PC-9 (cell line): Measurements from ENCODE around the gene PDF. TPM values are rescaled to one million over a fixed set of nuclear protein-coding genes. Genes with fewer than 3 reads are reported as not detected.

ENCODE experiments used
- BruUV-seq: library from RNA; stranded (reverse); fragments of 400-500 nt; replicated peaks from 2 replicates; lab custom pipeline; 2021; lab: Mats Ljungman, UMichigan
- CTCF ChIA-PET: fragments of 300-600 bp; sonication (Branson Sonifier 250); formaldehyde crosslinking; loops from one replicate; lab custom pipeline; 2022; ENCODE audit warnings: antibody characterized with exemption; lab: Charles Lee
- POLR2A ChIA-PET: fragments of 300-600 bp; sonication (Branson Sonifier 250); formaldehyde crosslinking; loops from one replicate; lab custom pipeline; 2022; ENCODE audit warnings: antibody characterized with exemption; ENCODE audit not compliant: unreplicated experiment; lab: Charles Lee
- DNase-seq, 2 experiments: peaks; one replicate each; pipeline versions ENCODE4 v3.0.0 to v3.0.0-alpha.2; 2015 to 2022; ENCODE audit warnings: mixed read lengths in 1 of 2
- H2AFZ ChIP-seq: fragments of 200-600 bp; sonication (generic); 2 replicates; pipeline ENCODE4 v1.8.1; 2017; ENCODE audit warnings: antibody characterized with exemption
- H3F3A ChIP-seq: fragments of 200-600 bp; sonication (generic); 2 replicates; pipeline ENCODE4 v1.8.1; 2017; ENCODE audit warnings: antibody characterized with exemption, mild to moderate bottlenecking, low read depth; ENCODE audit not compliant: insufficient read depth
- H3K27ac ChIP-seq: fragments of 200-600 bp; sonication (generic); 2 replicates; pipeline ENCODE4 v1.6.1; 2016; ENCODE audit warnings: mixed run types
- H3K27me3 ChIP-seq: fragments of 200-600 bp; sonication (generic); 2 replicates; pipeline ENCODE4 v1.6.1; 2016; ENCODE audit warnings: low read depth, mixed run types; ENCODE audit not compliant: insufficient read depth
- H3K36me3 ChIP-seq: fragments of 200-600 bp; sonication (generic); 2 replicates; pipeline ENCODE4 v1.6.1; 2016; ENCODE audit warnings: low read depth, mixed run types
- H3K4me1 ChIP-seq: fragments of 200-600 bp; sonication (generic); replicated peaks from 2 replicates; pipeline ENCODE4 v1.6.1; 2016; ENCODE audit warnings: mixed run types; ENCODE audit not compliant: insufficient read depth
- H3K4me2 ChIP-seq: fragments of 200-600 bp; sonication (generic); 2 replicates; pipeline ENCODE4 v1.6.1; 2017; ENCODE audit warnings: mixed run types
- H3K4me3 ChIP-seq: fragments of 200-600 bp; sonication (generic); 2 replicates; pipeline ENCODE4 v1.6.1; 2016; ENCODE audit warnings: mixed run types
- H3K79me2 ChIP-seq: fragments of 200-600 bp; sonication (generic); 2 replicates; pipeline ENCODE4 v1.6.1; 2017; ENCODE audit warnings: low read depth, mixed run types
- H3K9me2 ChIP-seq: fragments of 200-600 bp; sonication (generic); 2 replicates; pipeline ENCODE4 v1.8.1; 2017; ENCODE audit warnings: mild to moderate bottlenecking; ENCODE audit not compliant: insufficient read depth
- H3K9me3 ChIP-seq: fragments of 200-600 bp; sonication (generic); 2 replicates; pipeline ENCODE4 v1.8.1; 2016; ENCODE audit warnings: low read depth; ENCODE audit not compliant: insufficient read depth
- H4K20me1 ChIP-seq: fragments of 200-600 bp; sonication (generic); 2 replicates; pipeline ENCODE4 v1.8.1; 2017; ENCODE audit not compliant: insufficient read depth
- EZH2 ChIP-seq: fragments of 200-600 bp; sonication (generic); IDR thresholded peaks from 2 replicates; pipeline ENCODE4 v1.8.0; 2017; ENCODE audit warnings: antibody characterized with exemption, low read depth
- intact Hi-C: fragments of 100-400 bp; cut with micrococcal nuclease; formaldehyde crosslinking; loops from one replicate; pipeline ENCODE4 v1.10.0; 2022; ENCODE audit not compliant: unreplicated experiment
- total RNA-seq: library from RNA; stranded (reverse); gene quantifications from 2 replicates; pipeline ENCODE4 v1.2.3, GENCODE V29; 2021
- TF ChIP-seq, protein P1 (sequence below): fragments of 200-600 bp; sonication (generic); conservative IDR thresholded peaks from 2 replicates; pipeline ENCODE4 v1.6.1; 2017; ENCODE audit warnings: mixed run types, antibody characterized with exemption, mild to moderate bottlenecking, moderate library complexity

The PDF gene
- total RNA-seq, 1 experiment from 2014 or later = 16.7 TPM

DNA sequence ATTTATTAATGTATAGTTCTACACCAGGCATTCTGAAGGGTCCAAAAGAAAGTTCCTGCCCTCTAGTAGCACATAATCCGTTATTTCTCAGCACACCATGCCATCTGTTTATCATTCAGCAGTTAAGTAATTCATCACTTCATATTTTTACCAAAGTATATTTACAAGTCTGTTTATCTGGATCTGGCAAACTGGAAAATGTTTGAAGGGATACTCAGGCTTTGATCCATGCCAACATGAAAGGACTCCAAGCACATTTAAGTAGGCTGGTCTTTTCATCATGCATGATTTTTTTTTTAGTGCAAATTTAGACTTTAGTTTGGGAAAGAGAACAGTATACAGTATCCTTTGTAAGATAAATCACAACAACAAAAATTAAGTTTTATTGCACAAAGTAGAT is 23.3 kb downstream of the PDF start:
- no peaks in the 10 kb centered on the region for H3K9me2 ChIP-seq
- H3K27me3 ChIP-seq = no peaks in the 10 kb centered on the region

DNA sequence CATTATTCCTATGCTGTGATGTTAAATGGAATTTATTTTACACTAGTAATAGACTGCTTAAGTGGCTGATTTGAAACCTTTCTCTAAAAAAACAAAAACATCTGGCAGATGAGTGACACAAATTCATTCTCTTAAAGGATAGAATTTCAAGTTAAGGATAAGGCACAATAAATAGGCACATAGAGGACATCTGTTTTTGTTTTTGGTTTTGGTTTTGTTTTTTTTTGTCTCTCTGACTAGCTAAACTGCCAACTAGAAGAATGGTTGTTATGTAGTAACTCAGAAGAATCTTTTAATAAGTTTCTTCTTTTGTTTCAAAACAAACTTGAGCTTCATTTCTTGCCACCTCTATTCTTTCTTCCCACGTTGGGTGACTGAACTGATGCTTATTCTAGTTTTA is 24.4 kb downstream of the PDF start:
- no peaks in the 10 kb centered on the region for H3K27me3 ChIP-seq
- DNase-seq = peak in 1 of 2 experiments; percentile 1
- no peak overlapping the region for H3K27ac ChIP-seq
- intact Hi-C loops = no loop called here
- H3F3A ChIP-seq = peaks cover 12% of the 10 kb centered on the region; the same call in 1 of the 2 replicates
- H3K79me2 ChIP-seq = no peaks in the 10 kb centered on the region
- TF ChIP-seq EZH2 = no peak
- TF ChIP-seq, protein P1, sequence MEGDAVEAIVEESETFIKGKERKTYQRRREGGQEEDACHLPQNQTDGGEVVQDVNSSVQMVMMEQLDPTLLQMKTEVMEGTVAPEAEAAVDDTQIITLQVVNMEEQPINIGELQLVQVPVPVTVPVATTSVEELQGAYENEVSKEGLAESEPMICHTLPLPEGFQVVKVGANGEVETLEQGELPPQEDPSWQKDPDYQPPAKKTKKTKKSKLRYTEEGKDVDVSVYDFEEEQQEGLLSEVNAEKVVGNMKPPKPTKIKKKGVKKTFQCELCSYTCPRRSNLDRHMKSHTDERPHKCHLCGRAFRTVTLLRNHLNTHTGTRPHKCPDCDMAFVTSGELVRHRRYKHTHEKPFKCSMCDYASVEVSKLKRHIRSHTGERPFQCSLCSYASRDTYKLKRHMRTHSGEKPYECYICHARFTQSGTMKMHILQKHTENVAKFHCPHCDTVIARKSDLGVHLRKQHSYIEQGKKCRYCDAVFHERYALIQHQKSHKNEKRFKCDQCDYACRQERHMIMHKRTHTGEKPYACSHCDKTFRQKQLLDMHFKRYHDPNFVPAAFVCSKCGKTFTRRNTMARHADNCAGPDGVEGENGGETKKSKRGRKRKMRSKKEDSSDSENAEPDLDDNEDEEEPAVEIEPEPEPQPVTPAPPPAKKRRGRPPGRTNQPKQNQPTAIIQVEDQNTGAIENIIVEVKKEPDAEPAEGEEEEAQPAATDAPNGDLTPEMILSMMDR = no peak
- ChIA-PET POLR2A (no interaction called here), CTCF (interaction anchor here (0.6 kb wide), 1 partner anchor 24 kb away, joined by 4 read pairs; the partner anchor contains the start of gene PDF)
- no peak overlapping the region for H3K4me3 ChIP-seq
- H3K36me3 ChIP-seq = no peaks in the 10 kb centered on the region
- BruUV-seq = no TSS peak
- no peak overlapping the region for H3K4me2 ChIP-seq
- H4K20me1 ChIP-seq = no peaks in the 10 kb centered on the region
- no peak overlapping the region for H2AFZ ChIP-seq
- H3K9me2 ChIP-seq = no peaks in the 10 kb centered on the region
- H3K4me1 ChIP-seq = no peaks in the 10 kb centered on the region; the same call in 1 of the 2 replicates
- no peaks in the 10 kb centered on the region for H3K9me3 ChIP-seq

More for the DNA sequence above, 23.3 kb downstream of the PDF start:
- ChIA-PET POLR2A (no interaction called here), CTCF (no interaction called here)
- Histone ChIP-seq H4K20me1 (peaks cover 3% of the 10 kb centered on the region; the same call in 1 of the 2 replicates), H3K27ac (no peak overlapping the region), H3F3A (peaks cover 17% of the 10 kb centered on the region; the same call in 1 of the 2 replicates), H3K4me2 (no peak overlapping the region), H3K4me1 (peaks cover 1% of the 10 kb centered on the region), H2AFZ (no peak overlapping the region), H3K9me3 (no peaks in the 10 kb centered on the region), H3K36me3 (no peaks in the 10 kb centered on the region), H3K4me3 (no peak overlapping the region), H3K79me2 (peaks cover 8% of the 10 kb centered on the region)
- DNase-seq = peak in 1 of 2 experiments; percentile 12
- no TSS peak for BruUV-seq
- TF ChIP-seq EZH2 = no peak
- TF ChIP-seq, protein P1 = no peak
- intact Hi-C loops = no loop called here

DNA sequence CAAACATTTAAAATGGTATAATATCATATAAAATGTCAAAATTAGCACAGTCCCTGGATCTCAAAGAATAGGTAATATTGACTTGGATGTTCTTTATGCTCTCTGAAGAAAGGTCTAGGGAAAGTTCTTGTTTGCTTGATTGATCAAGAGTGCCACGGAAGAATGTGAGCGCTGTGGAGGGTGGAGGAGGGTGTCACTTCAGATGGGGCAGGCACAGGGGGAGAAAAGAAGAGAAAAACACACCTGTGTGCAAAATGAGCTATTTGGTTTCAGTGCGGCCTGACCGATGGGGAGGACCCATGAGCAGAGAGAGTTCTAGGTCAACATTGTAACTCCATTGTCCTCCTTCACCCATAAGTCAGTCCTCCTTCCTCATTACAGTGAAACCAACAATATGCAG is 28.1 kb downstream of the PDF start:
- BruUV-seq = no TSS peak
- Histone ChIP-seq H3K4me1 (no peaks in the 10 kb centered on the region), H3K9me2 (no peaks in the 10 kb centered on the region), H3K4me3 (no peak overlapping the region), H2AFZ (no peak overlapping the region), H3K9me3 (no peaks in the 10 kb centered on the region), H4K20me1 (no peaks in the 10 kb centered on the region), H3K27me3 (no peaks in the 10 kb centered on the region), H3K27ac (no peak overlapping the region), H3K79me2 (no peaks in the 10 kb centered on the region), H3K4me2 (no peak overlapping the region), H3K36me3 (no peaks in the 10 kb centered on the region), H3F3A (peaks cover 8% of the 10 kb centered on the region; the same call in 1 of the 2 replicates)
- TF ChIP-seq, protein P1 = no peak
- TF ChIP-seq EZH2 = no peak
- POLR2A ChIA-PET = no interaction called here
- intact Hi-C loops = no loop called here
- no peak for DNase-seq
- CTCF ChIA-PET = interaction anchor here (0.6 kb wide), 2 partner anchors 192 to 416 kb away, joined by 3 to 5 read pairs; no protein-coding TSS in a partner anchor
